Keratinocyte (primary cell): ENCODE results near the gene MT3.

Experiments used
- EZH2 ChIP-seq: IDR thresholded peaks from one replicate; pipeline ENCODE4 v1.6.1; 2012; ENCODE audit warnings: inconsistent platforms, mild to moderate bottlenecking, low read length, moderate library complexity
- TF ChIP-seq, protein P1 (sequence below), 3 experiments: IDR thresholded peaks in 1 of 3; conservative IDR thresholded peaks in 1 of 3; optimal IDR thresholded peaks in 1 of 3; 2 replicates in 2 of 3; 3 replicates in 1 of 3; pipeline versions ENCODE3 to v1.5.1; 2011; ENCODE audit warnings: low read length in 3 of 3, mild to moderate bottlenecking in 3 of 3, moderate library complexity in 2 of 3, control low read depth in 1 of 3, inconsistent platforms in 1 of 3; ENCODE audit not compliant: insufficient read depth in 2 of 3; ENCODE audit errors: extremely low read depth in 1 of 3

DNA sequence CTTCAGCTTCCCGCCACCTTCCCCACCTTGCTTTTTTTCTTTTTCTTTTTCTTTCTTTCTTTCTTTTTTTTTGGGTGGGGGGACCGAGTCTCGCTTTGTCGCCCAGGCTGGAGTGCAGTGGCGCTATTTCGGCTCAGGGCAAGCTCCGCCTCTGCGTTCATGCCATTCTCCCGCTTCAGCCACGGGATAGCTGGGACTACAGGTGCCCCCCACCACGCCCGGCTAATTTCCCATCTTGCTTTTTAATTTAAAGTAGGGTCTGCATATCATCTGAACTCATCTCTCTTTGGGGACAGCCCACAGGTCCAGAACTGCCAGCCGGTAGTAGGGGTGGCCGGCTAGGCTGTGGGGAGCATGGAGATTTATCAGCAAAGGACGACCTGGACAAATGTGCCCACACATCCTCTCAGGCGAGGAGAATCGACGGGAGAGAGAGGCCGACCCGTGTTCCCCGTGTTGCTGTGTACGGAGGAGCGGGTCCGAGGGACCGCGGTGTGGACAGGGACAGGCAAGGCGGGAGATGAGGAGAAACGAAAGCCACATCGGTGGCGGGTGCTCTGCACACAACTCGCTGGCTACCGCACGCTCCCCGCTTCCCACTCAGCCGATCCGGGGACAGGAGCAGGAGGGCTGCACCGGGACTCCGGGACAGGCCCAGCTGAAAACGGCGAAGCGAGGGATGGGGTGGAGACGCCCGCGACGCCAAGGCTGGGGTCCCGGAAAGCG is 45.5 kb downstream of the MT3 start:
- no peak for TF ChIP-seq EZH2
- TF ChIP-seq, protein P1, sequence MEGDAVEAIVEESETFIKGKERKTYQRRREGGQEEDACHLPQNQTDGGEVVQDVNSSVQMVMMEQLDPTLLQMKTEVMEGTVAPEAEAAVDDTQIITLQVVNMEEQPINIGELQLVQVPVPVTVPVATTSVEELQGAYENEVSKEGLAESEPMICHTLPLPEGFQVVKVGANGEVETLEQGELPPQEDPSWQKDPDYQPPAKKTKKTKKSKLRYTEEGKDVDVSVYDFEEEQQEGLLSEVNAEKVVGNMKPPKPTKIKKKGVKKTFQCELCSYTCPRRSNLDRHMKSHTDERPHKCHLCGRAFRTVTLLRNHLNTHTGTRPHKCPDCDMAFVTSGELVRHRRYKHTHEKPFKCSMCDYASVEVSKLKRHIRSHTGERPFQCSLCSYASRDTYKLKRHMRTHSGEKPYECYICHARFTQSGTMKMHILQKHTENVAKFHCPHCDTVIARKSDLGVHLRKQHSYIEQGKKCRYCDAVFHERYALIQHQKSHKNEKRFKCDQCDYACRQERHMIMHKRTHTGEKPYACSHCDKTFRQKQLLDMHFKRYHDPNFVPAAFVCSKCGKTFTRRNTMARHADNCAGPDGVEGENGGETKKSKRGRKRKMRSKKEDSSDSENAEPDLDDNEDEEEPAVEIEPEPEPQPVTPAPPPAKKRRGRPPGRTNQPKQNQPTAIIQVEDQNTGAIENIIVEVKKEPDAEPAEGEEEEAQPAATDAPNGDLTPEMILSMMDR (optimal IDR thresholded peaks at IDR 0.05 in 1 of 3, IDR thresholded peaks at IDR 0.05 in 1 of 3, conservative IDR thresholded peaks at IDR 0.05 in 1 of 3; ENCODE audit: extremely low read depth in 1 of 3, insufficient read depth in 2 of 3, low read length in 3 of 3) = no peak
